ENCODE results near the gene RHNO1.

The RHNO1 gene

DNA sequence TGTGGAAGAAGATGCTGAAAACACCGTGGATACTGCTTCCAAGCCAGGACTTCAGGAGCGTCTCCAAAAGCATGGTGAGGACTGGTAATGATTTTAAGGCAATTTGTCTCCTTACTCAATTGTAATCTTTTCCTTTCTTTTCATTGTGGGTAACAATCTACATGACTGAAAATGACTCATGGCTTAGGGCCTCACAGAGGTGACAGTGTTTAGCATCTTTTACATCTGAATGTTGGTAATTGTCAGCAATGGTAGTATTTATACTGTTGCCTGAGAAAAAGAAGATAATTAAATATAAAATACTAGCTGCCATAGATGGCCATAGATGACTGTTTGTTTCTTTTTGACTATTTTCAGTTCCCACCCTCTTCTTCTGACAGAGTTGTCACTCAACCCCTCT is 45.3 kb downstream of the RHNO1 start:
- Mint-ChIP-seq H3K36me3 (peaks cover 16% of the 10 kb centered on the region), H3K27me3 (no peaks in the 10 kb centered on the region), H3K4me1 (no peaks in the 10 kb centered on the region), H3K27ac (no peak overlapping the region), H3K9me3 (no peaks in the 10 kb centered on the region), H3K4me3 (no peak overlapping the region)

DNA sequence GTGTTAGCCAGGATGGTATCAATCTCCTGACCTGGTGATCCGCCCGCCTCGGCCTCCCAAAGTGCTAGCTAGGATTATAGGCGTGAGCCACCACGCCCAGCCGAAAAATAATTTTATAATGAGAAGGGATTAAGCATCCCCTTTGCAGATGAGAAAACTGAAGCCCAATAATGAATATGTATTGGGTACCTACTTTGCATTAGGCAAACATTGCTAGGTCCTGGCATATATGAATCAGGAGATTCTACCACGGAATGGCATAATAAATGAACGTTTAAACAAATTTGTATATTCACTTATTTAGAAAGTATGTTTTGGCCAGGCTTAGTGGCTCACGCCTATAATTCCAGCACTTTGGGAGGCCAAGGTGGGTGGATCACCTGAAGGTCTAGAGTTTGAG is 46.0 kb downstream of the RHNO1 start:
- Mint-ChIP-seq H3K27me3 (no peaks in the 10 kb centered on the region), H3K4me3 (no peak overlapping the region), H3K36me3 (peaks cover 16% of the 10 kb centered on the region), H3K27ac (no peak overlapping the region), H3K4me1 (no peaks in the 10 kb centered on the region), H3K9me3 (no peaks in the 10 kb centered on the region)

- Mint-ChIP-seq H3K27ac (no peak overlapping the region), H3K4me1 (no peaks in the 10 kb centered on the region), H3K27me3 (no peaks in the 10 kb centered on the region), H3K36me3 (peaks cover 16% of the 10 kb centered on the region), H3K4me3 (no peak overlapping the region), H3K9me3 (no peaks in the 10 kb centered on the region)
Measured at GRCh38 chr12:2924019-2924418, 47.0 kb downstream of the RHNO1 start.

GRCh38 chr12:2925322-2925995 is 48.4 kb downstream of the RHNO1 start:
- H3K36me3 Mint-ChIP-seq: peaks cover 14% of the 10 kb centered on the region
- H3K27ac Mint-ChIP-seq: no peak overlapping the region
- H3K4me1 Mint-ChIP-seq: no peaks in the 10 kb centered on the region
- H3K4me3 Mint-ChIP-seq: no peak overlapping the region
- no peaks in the 10 kb centered on the region for H3K9me3 Mint-ChIP-seq
- H3K27me3 Mint-ChIP-seq: no peaks in the 10 kb centered on the region

DNA sequence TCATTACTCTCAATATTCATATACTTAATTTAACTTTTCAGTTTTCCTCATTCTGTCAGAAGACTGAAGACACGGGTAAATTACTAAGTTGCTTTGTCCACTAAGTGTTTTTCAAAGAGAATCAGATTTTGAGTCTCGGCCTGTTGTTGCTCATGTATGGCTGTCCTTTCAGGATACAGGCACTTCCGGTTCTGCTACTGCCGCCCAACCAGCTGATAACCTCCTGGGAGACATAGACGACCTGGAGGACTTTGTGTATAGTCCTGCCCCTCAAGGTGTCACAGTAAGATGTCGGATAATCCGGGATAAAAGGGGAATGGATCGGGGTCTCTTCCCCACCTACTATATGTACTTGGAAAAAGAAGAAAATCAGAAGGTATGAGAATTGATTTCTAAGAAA is 53.8 kb downstream of the RHNO1 start:
- peaks cover 11% of the 10 kb centered on the region for H3K36me3 Mint-ChIP-seq
- H3K4me1 Mint-ChIP-seq: no peaks in the 10 kb centered on the region
- H3K9me3 Mint-ChIP-seq: no peaks in the 10 kb centered on the region
- no peak overlapping the region for H3K27ac Mint-ChIP-seq
- H3K27me3 Mint-ChIP-seq: no peaks in the 10 kb centered on the region
- H3K4me3 Mint-ChIP-seq: no peak overlapping the region

DNA sequence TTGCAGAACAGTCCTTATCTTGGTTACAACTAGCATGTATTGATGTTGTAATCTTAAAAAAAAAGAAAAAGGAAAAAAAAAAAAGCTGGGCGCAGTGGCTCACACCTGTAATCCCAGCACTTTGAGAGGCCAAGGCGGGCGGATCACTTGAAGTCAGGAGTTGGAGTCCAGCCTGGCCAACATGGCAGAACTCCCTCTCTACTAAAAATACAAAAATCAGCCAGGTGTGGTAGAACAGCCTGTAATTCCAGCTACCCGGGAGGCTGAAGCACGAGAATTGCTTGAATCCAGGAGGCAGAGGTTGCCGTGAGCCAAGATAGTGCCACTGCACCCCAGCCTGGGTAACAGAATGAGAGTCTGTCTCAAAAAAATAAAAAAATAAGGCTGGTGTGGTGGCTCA is 56.6 kb downstream of the RHNO1 start:
- Mint-ChIP-seq H3K4me1 (no peaks in the 10 kb centered on the region), H3K27me3 (no peaks in the 10 kb centered on the region), H3K4me3 (no peak overlapping the region), H3K9me3 (no peaks in the 10 kb centered on the region), H3K27ac (no peak overlapping the region), H3K36me3 (peaks cover 11% of the 10 kb centered on the region)

DNA sequence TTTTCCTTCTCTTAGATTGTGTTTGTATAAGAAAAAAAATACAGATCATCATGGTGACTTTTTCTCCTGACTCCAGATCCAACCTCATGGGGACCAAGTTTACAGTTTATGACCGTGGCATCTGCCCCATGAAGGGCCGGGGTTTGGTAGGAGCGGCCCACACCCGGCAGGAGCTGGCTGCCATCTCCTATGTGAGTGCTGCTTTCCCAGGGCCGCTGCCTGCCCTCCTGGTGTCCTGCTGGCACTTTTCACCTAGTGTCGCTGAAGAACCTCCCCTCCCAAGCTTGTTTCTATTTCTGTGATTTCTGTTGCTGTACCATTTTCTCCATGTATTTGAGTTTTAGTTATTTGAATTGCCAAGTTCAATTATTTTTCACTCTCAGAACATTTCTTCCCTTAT is 57.3 kb downstream of the RHNO1 start:
- peaks cover 11% of the 10 kb centered on the region for H3K36me3 Mint-ChIP-seq
- no peak overlapping the region for H3K27ac Mint-ChIP-seq
- H3K4me3 Mint-ChIP-seq: no peak overlapping the region
- no peaks in the 10 kb centered on the region for H3K27me3 Mint-ChIP-seq
- H3K4me1 Mint-ChIP-seq: no peaks in the 10 kb centered on the region
- no peaks in the 10 kb centered on the region for H3K9me3 Mint-ChIP-seq

GRCh38 chr12:2936301-2936700 is 59.3 kb downstream of the RHNO1 start:
- Mint-ChIP-seq H3K27ac (no peak overlapping the region), H3K9me3 (no peaks in the 10 kb centered on the region), H3K36me3 (peaks cover 8% of the 10 kb centered on the region), H3K27me3 (no peaks in the 10 kb centered on the region), H3K4me1 (no peaks in the 10 kb centered on the region), H3K4me3 (no peak overlapping the region)

- H3K36me3 Mint-ChIP-seq: peaks cover 8% of the 10 kb centered on the region
- no peaks in the 10 kb centered on the region for H3K27me3 Mint-ChIP-seq
- no peaks in the 10 kb centered on the region for H3K4me1 Mint-ChIP-seq
- no peak overlapping the region for H3K4me3 Mint-ChIP-seq
- H3K9me3 Mint-ChIP-seq: no peaks in the 10 kb centered on the region
- H3K27ac Mint-ChIP-seq: no peak overlapping the region
Measured at GRCh38 chr12:2937500-2937899, 60.5 kb downstream of the RHNO1 start.

All from activated naive CD4-positive, alpha-beta T cell treated with anti-CD3 and anti-CD28 coated beads, Interleukin-2, amount 50 U/mL, for 24 hours (primary cell).